H1 (cell line): Measurements from ENCODE around the gene DND1. TPM values are rescaled to one million over a fixed set of nuclear protein-coding genes. Genes with fewer than 3 reads are reported as not detected.

Experiments used
- CTCF ChIA-PET: fragments of 300-600 bp; sonication (Branson Sonifier 250); formaldehyde crosslinking; loops from one replicate; lab custom pipeline; 2021; ENCODE audit not compliant: partially characterized antibody; lab: Charles Lee
- POLR2A ChIA-PET: fragments of 300-600 bp; sonication (Branson Sonifier 250); formaldehyde crosslinking; loops from one replicate; lab custom pipeline; 2021; ENCODE audit warnings: inconsistent platforms; ENCODE audit not compliant: partially characterized antibody; lab: Charles Lee
- DNase-seq, 2 experiments: peaks; one replicate each; pipeline versions ENCODE4 v3.0.0 to v3.0.0-alpha.2; 2010 to 2022; ENCODE audit warnings: low spot score in 2 of 2, low read depth in 1 of 2, mixed read lengths in 1 of 2
- FAIRE-seq: peaks from 2 replicates; lab custom pipeline; 2011; peaks lifted over from hg19 to GRCh38; lab: Jason Lieb, UNC
- H2AFZ ChIP-seq: 2 replicates; pipeline ENCODE4 v1.8.1; 2012; ENCODE audit warnings: low read length, inconsistent platforms
- H2AK5ac ChIP-seq: 2 replicates; pipeline ENCODE4 v1.6.1; 2013; ENCODE audit warnings: low read depth, low read length
- H2BK120ac ChIP-seq: replicated peaks from 2 replicates; pipeline ENCODE3; 2013; ENCODE audit warnings: low read depth, low read length, inconsistent platforms
- H2BK12ac ChIP-seq: 2 replicates; pipeline ENCODE4 v1.6.1; 2013; ENCODE audit warnings: low read depth, low read length
- H2BK15ac ChIP-seq: 2 replicates; pipeline ENCODE4 v1.6.1; 2013; ENCODE audit warnings: low read length
- H2BK20ac ChIP-seq: 2 replicates; pipeline ENCODE4 v1.6.1; 2013; ENCODE audit warnings: low read length
- H2BK5ac ChIP-seq: 2 replicates; pipeline ENCODE4 v1.6.1; 2013; ENCODE audit warnings: low read depth, low read length
- H3K14ac ChIP-seq: 2 replicates; pipeline ENCODE4 v1.6.1; 2013; ENCODE audit warnings: inconsistent platforms; ENCODE audit not compliant: insufficient read length
- H3K18ac ChIP-seq: 2 replicates; pipeline ENCODE4 v1.6.1; 2013; ENCODE audit warnings: low read length; ENCODE audit errors: extremely low read depth
- H3K23ac ChIP-seq: 2 replicates; pipeline ENCODE4 v1.6.1; 2013; ENCODE audit warnings: inconsistent platforms; ENCODE audit not compliant: insufficient read length
- H3K23me2 ChIP-seq: 2 replicates; pipeline ENCODE4 v1.6.1; 2013; ENCODE audit warnings: low read depth, low read length
- H3K27ac ChIP-seq: 2 replicates; pipeline ENCODE4 v1.6.1; 2011; ENCODE audit warnings: low read depth, low read length, inconsistent platforms
- H3K27me3 ChIP-seq, 4 experiments: replicated peaks in 1 of 4; 1 replicate in 1 of 4; 2 replicates in 3 of 4; pipeline versions ENCODE4 v1.6.1 to v1.8.1; 2011 to 2013; ENCODE audit warnings: low read length in 3 of 4, mild to moderate bottlenecking in 3 of 4, inconsistent platforms in 2 of 4, mixed read lengths in 2 of 4, moderate library complexity in 1 of 4; ENCODE audit not compliant: control insufficient read depth in 3 of 4, insufficient read depth in 3 of 4; ENCODE audit errors: extremely low read depth in 1 of 4
- H3K36me3 ChIP-seq, 4 experiments: 2 replicates each; pipeline versions ENCODE4 v1.6.1 to v1.8.1; 2011 to 2013; ENCODE audit warnings: mild to moderate bottlenecking in 4 of 4, low read length in 3 of 4, moderate library complexity in 2 of 4, control low read depth in 1 of 4, inconsistent platforms in 1 of 4; ENCODE audit not compliant: insufficient read depth in 4 of 4, control insufficient read depth in 2 of 4
- H3K4ac ChIP-seq: replicated peaks from 2 replicates; pipeline ENCODE3; 2013; ENCODE audit warnings: low read length, low read depth, mixed read lengths, inconsistent platforms; ENCODE audit not compliant: insufficient read length
- H3K4me1 ChIP-seq, 4 experiments: replicated peaks in 1 of 4; 1 replicate in 1 of 4; 2 replicates in 3 of 4; pipeline versions ENCODE4 v1.6.1 to v1.8.1; 2011 to 2013; ENCODE audit warnings: low read length in 3 of 4, inconsistent platforms in 2 of 4, mixed read lengths in 1 of 4; ENCODE audit not compliant: insufficient read depth in 4 of 4, control insufficient read depth in 3 of 4
- H3K4me2 ChIP-seq, 2 experiments: 2 replicates each; pipeline versions ENCODE4 v1.6.1 to v1.8.1; 2011 to 2013; ENCODE audit warnings: low read depth in 2 of 2, low read length in 2 of 2, control low read depth in 1 of 2, inconsistent platforms in 1 of 2, mild to moderate bottlenecking in 1 of 2; ENCODE audit not compliant: insufficient read depth in 1 of 2
- H3K4me3 ChIP-seq, 4 experiments: fragments of 200-600, 300-600 bp in 1 of 4; sonication (generic), shearing (Covaris generic), sonication (Bioruptor Twin) in 1 of 4; 2 replicates each; pipeline versions ENCODE4 v1.5.1 to v1.8.1; 2011 to 2016; ENCODE audit warnings: low read length in 4 of 4, low read depth in 3 of 4, control low read depth in 2 of 4, inconsistent platforms in 2 of 4, mild to moderate bottlenecking in 2 of 4, mixed read lengths in 1 of 4, moderate library complexity in 1 of 4; ENCODE audit not compliant: insufficient read depth in 2 of 4; ENCODE audit errors: extremely low read depth in 1 of 4
- H3K56ac ChIP-seq: replicated peaks from 2 replicates; pipeline ENCODE3; 2013; ENCODE audit warnings: low read depth, mild to moderate bottlenecking, mixed read lengths, low read length, inconsistent platforms; ENCODE audit not compliant: insufficient read length
- H3K79me1 ChIP-seq: 2 replicates; pipeline ENCODE4 v1.6.1; 2013; ENCODE audit warnings: low read depth, low read length, control low read depth
- H3K79me2 ChIP-seq, 2 experiments: 2 replicates each; pipeline versions ENCODE4 v1.6.1 to v1.8.1; 2012 to 2013; ENCODE audit warnings: low read length in 2 of 2, mild to moderate bottlenecking in 2 of 2, inconsistent platforms in 1 of 2; ENCODE audit not compliant: insufficient read depth in 2 of 2, control insufficient read depth in 1 of 2
- H3K9ac ChIP-seq, 4 experiments: replicated peaks in 1 of 4; 1 replicate in 1 of 4; 2 replicates in 3 of 4; pipeline versions ENCODE4 v1.6.1 to v1.8.1; 2011 to 2013; ENCODE audit warnings: low read depth in 3 of 4, low read length in 3 of 4, control low read depth in 2 of 4, mild to moderate bottlenecking in 2 of 4, moderate library complexity in 2 of 4, inconsistent platforms in 1 of 4; ENCODE audit errors: extremely low read depth in 1 of 4
- H3K9me3 ChIP-seq, 2 experiments: 2 replicates each; pipeline versions ENCODE4 v1.6.1 to v1.8.1; 2012 to 2013; ENCODE audit warnings: mild to moderate bottlenecking in 2 of 2, moderate library complexity in 2 of 2, control low read depth in 1 of 2, inconsistent platforms in 1 of 2, low read depth in 1 of 2, low read length in 1 of 2, mixed read lengths in 1 of 2; ENCODE audit not compliant: insufficient read depth in 2 of 2
- H4K20me1 ChIP-seq, 2 experiments: replicated peaks in 1 of 2; 2 replicates each; pipeline versions ENCODE3 to v1.8.1; 2011 to 2013; ENCODE audit warnings: inconsistent platforms in 2 of 2, low read length in 2 of 2, mild to moderate bottlenecking in 1 of 2; ENCODE audit not compliant: insufficient read depth in 2 of 2, control insufficient read depth in 1 of 2
- H4K5ac ChIP-seq: 2 replicates; pipeline ENCODE4 v1.6.1; 2013; ENCODE audit warnings: low read length, low read depth, mixed read lengths, inconsistent platforms; ENCODE audit not compliant: insufficient read length
- H4K8ac ChIP-seq: 2 replicates; pipeline ENCODE4 v1.8.0; 2013; ENCODE audit warnings: mild to moderate bottlenecking, moderate library complexity, low read length, inconsistent platforms; ENCODE audit not compliant: insufficient read depth; ENCODE audit errors: extremely low read depth
- H4K91ac ChIP-seq: replicated peaks from 2 replicates; pipeline ENCODE3; 2013; ENCODE audit warnings: low read length, mixed read lengths, inconsistent platforms; ENCODE audit not compliant: insufficient read length
- BACH1 ChIP-seq: IDR thresholded peaks from 2 replicates; pipeline ENCODE4 v1.6.1; 2012; ENCODE audit warnings: low read length, improper control_type of control experiment
- CBX8 ChIP-seq: fragments of 300-800, 300-1000 bp; sonication (generic); IDR thresholded peaks from 2 replicates; pipeline ENCODE4 v1.7.1; 2016; ENCODE audit warnings: low read depth, low read length, borderline replicate concordance
- CREB1 ChIP-seq: IDR thresholded peaks from 2 replicates; pipeline ENCODE4 v1.6.1; 2012; ENCODE audit warnings: inconsistent platforms
- CTBP2 ChIP-seq: IDR thresholded peaks from 2 replicates; pipeline ENCODE4 v1.7.0; 2011; ENCODE audit warnings: borderline replicate concordance, mild to moderate bottlenecking, moderate library complexity, mixed read lengths, low read length; ENCODE audit not compliant: insufficient read depth, insufficient read length
- POU5F1 ChIP-seq: IDR thresholded peaks from 2 replicates; pipeline ENCODE4 v1.6.1; 2011; ENCODE audit warnings: low read depth, mild to moderate bottlenecking, low read length, moderate library complexity
- RBBP5 ChIP-seq: IDR thresholded peaks from 2 replicates; pipeline ENCODE4 v1.7.1; 2012; ENCODE audit warnings: low read depth, mild to moderate bottlenecking, inconsistent platforms, low read length, moderate library complexity, borderline replicate concordance
- SP2 ChIP-seq: IDR thresholded peaks from 2 replicates; pipeline ENCODE4 v1.6.1; 2012; ENCODE audit warnings: mild to moderate bottlenecking, low read length, inconsistent platforms
- SP4 ChIP-seq: IDR thresholded peaks from 2 replicates; pipeline ENCODE4 v1.6.1; 2012; ENCODE audit warnings: low read length, inconsistent platforms
- TEAD4 ChIP-seq: IDR thresholded peaks from 2 replicates; pipeline ENCODE4 v1.6.1; 2012; ENCODE audit warnings: low read depth, low read length, inconsistent platforms, mixed read lengths
- USF2 ChIP-seq: IDR thresholded peaks from 2 replicates; pipeline ENCODE4 v1.6.1; 2011; ENCODE audit warnings: low read length, improper control_type of control experiment
- YY1 ChIP-seq: IDR thresholded peaks from 2 replicates; pipeline ENCODE4 v1.6.1; 2011; ENCODE audit warnings: low read depth, mild to moderate bottlenecking, low read length
- WGBS, 2 experiments: shearing (Covaris generic) in 1 of 2; methylation state at CpG; one replicate each; pipeline versions ENCODE4 v1.1.6 to v1.1.7; 2013 to 2015; ENCODE audit warnings: low lambda C conversion rate in 2 of 2, mixed read lengths in 2 of 2, inconsistent platforms in 1 of 2, low coverage in 1 of 2, missing lambda C conversion rate in 1 of 2; ENCODE audit not compliant: insufficient replicate concordance in 2 of 2, insufficient coverage in 1 of 2, insufficient read length in 1 of 2; ENCODE audit errors: extremely low coverage in 1 of 2, missing lambda C conversion rate in 1 of 2; 5-methylcytosine and 5-hydroxymethylcytosine counted together
- polyA plus RNA-seq, 7 experiments: library from polyadenylated mRNA; depleted of rRNA in 3 of 7; stranded (reverse) in 5 of 7; unstranded in 2 of 7; fragments of >200 nt in 5 of 7; fragments of 200-250 nt in 2 of 7; gene quantifications; 1 replicate in 5 of 7; 2 replicates in 1 of 7; 4 replicates in 1 of 7; pipeline versions ENCODE4 v1.2.1 to v1.2.3, GENCODE V29; 2011 to 2013; ENCODE audit warnings: missing spikeins in 2 of 7, mixed read lengths in 2 of 7
- total RNA-seq: library from RNA; stranded (reverse); fragmentation: NEBNext Ultra II Directional; extraction: Animal tissue kit (Norgen Biotek cat#: 25700); gene quantifications from 2 replicates; pipeline ENCODE4 v1.2.1, GENCODE V29; 2021

DND1 gene
- total and polyA plus RNA-seq, 2 of the 8 experiments (the other 6 are each of a cell fraction or from before 2014, with no cell fraction given), result 0.41 to 2.1 TPM

GRCh38 chr5:140630292-140631035 lies 42.9 kb downstream of the DND1 start:
- 89% methylated on average over 2 of the region's 2 CpGs; no CpG with 5 or more reads in 1 of the 2 experiments for WGBS, 2 experiments
- Histone ChIP-seq H3K23ac (no peak overlapping the region), H3K4me1 (no peaks in the 10 kb centered on the region), H3K14ac (no peak overlapping the region), H3K4me2 (no peak overlapping the region), H2AK5ac (no peak overlapping the region), H3K23me2 (no peaks in the 10 kb centered on the region), H3K4me3 (no peak overlapping the region), H4K5ac (no peak overlapping the region), H2BK20ac (no peak overlapping the region), H3K27me3 (no peaks in the 10 kb centered on the region), H2BK5ac (no peak overlapping the region), H4K91ac (no peak overlapping the region), H2BK120ac (no peak overlapping the region), H3K9ac (no peak overlapping the region), H3K4ac (no peak overlapping the region), H3K36me3 (no peaks in the 10 kb centered on the region), H3K79me2 (no peaks in the 10 kb centered on the region), H4K20me1 (no peaks in the 10 kb centered on the region), H3K56ac (no peak overlapping the region), H2AFZ (no peak overlapping the region), H3K79me1 (no peaks in the 10 kb centered on the region), H3K27ac (no peak overlapping the region), H3K18ac (no peak overlapping the region), H2BK15ac (no peak overlapping the region), H4K8ac (no peak overlapping the region), H3K9me3 (peaks cover 34 to 35% of the 10 kb centered on the region in 2 experiments; a peak in 3 of 4 replicates), H2BK12ac (no peak overlapping the region)
- POLR2A ChIA-PET, result interaction anchor here (0.5 to 1.0 kb wide), 2 partner anchors 14 to 17 kb away, joined by 3 to 4 read pairs; partner anchors contain the start of genes IK and NDUFA2
- DNase-seq, result no peak
- CTCF ChIA-PET, result no interaction called here
- TF ChIP-seq RBBP5 (no peak), YY1 (no peak), BACH1 (no peak), SP2 (no peak), USF2 (no peak), TEAD4 (no peak), CTBP2 (no peak), POU5F1 (no peak), CBX8 (no peak), SP4 (no peak), CREB1 (no peak)
- no peak for FAIRE-seq
